Cardiac muscle cell (in vitro differentiated cells and primary cell): ENCODE measurements around the gene GRXCR2. TPM values are rescaled to one million over a fixed set of nuclear protein-coding genes. Genes with fewer than 3 reads are reported as not detected.

Experiments used
- DNase-seq, 2 donors: peaks; one replicate each; pipeline versions ENCODE4 v3.0.0 to v3.0.0-alpha.2; 2010 to 2017; ENCODE audit warnings: low read depth in 1 of 2, low spot score in 1 of 2
- H3K27ac ChIP-seq: fragments of 200-600 bp; sonication (generic); 2 replicates; pipeline ENCODE4 v1.5.1; 2016
- H3K27me3 ChIP-seq: fragments of 200-600 bp; sonication (generic); 2 replicates; pipeline ENCODE4 v1.6.0; 2016; ENCODE audit warnings: control low read depth
- H3K36me3 ChIP-seq: fragments of 200-600 bp; sonication (generic); 2 replicates; pipeline ENCODE4 v1.5.1; 2016; ENCODE audit warnings: control low read depth
- H3K4me1 ChIP-seq: fragments of 200-600 bp; sonication (generic); 2 replicates; pipeline ENCODE4 v1.8.1; 2017; ENCODE audit warnings: low read depth, mild to moderate bottlenecking, mixed run types
- H3K4me3 ChIP-seq: fragments of 200-600 bp; sonication (generic); 2 replicates; pipeline ENCODE4 v1.5.1; 2016; ENCODE audit warnings: mild to moderate bottlenecking
- H3K9me3 ChIP-seq: fragments of 200-600 bp; sonication (generic); 2 replicates; pipeline ENCODE4 v1.5.1; 2017; ENCODE audit warnings: low read depth, mild to moderate bottlenecking, control low read depth
- CTCF ChIP-seq: IDR thresholded peaks from 2 replicates; pipeline ENCODE4 v1.5.1; 2012; ENCODE audit warnings: low read depth, mild to moderate bottlenecking, low read length
- polyA plus RNA-seq: library from polyadenylated mRNA; unstranded; fragments of >200 nt; fragmentation: Nextera tagmentation; extraction: Ambion mirVana; gene quantifications from 2 replicates; pipeline ENCODE4 v1.2.1, GENCODE V29; 2016
- total RNA-seq: library from RNA; depleted of rRNA; stranded (reverse); fragments of >200 nt; gene quantifications from 2 replicates; pipeline ENCODE4 v1.2.3, GENCODE V29; 2016

GRXCR2 gene
- total and polyA plus RNA-seq, 2 experiments from 2014 or later = not detected

- Histone ChIP-seq H3K36me3 (no peaks in the 10 kb centered on the region), H3K9me3 (no peaks in the 10 kb centered on the region), H3K4me1 (peaks cover 11% of the 10 kb centered on the region), H3K27ac (no peak overlapping the region), H3K27me3 (no peaks in the 10 kb centered on the region), H3K4me3 (no peak overlapping the region)
- DNase-seq = no peak
- no peak for TF ChIP-seq CTCF
Observed at GRCh38 chr5:145918397-145918796, 45.6 kb upstream of the GRXCR2 start.

GRCh38 chr5:145917288-145917687 is 44.5 kb upstream of the GRXCR2 start:
- H3K4me3 ChIP-seq = no peak overlapping the region
- no peaks in the 10 kb centered on the region for H3K27me3 ChIP-seq
- no peak for TF ChIP-seq CTCF
- no peak overlapping the region for H3K27ac ChIP-seq
- DNase-seq = no peak
- H3K4me1 ChIP-seq = peaks cover 11% of the 10 kb centered on the region
- H3K36me3 ChIP-seq = no peaks in the 10 kb centered on the region
- H3K9me3 ChIP-seq = no peaks in the 10 kb centered on the region

GRCh38 chr5:145915970-145916638 is 43.3 kb upstream of the GRXCR2 start:
- H3K9me3 ChIP-seq = no peaks in the 10 kb centered on the region
- no peak overlapping the region for H3K27ac ChIP-seq
- DNase-seq = no peak
- TF ChIP-seq CTCF = no peak
- no peaks in the 10 kb centered on the region for H3K27me3 ChIP-seq
- H3K4me3 ChIP-seq = no peak overlapping the region
- peaks cover 11% of the 10 kb centered on the region for H3K4me1 ChIP-seq
- no peaks in the 10 kb centered on the region for H3K36me3 ChIP-seq

GRCh38 chr5:145913701-145914100 is 40.9 kb upstream of the GRXCR2 start:
- Histone ChIP-seq H3K27ac (no peak overlapping the region), H3K27me3 (no peaks in the 10 kb centered on the region), H3K4me1 (peaks cover 11% of the 10 kb centered on the region), H3K9me3 (no peaks in the 10 kb centered on the region), H3K4me3 (no peak overlapping the region), H3K36me3 (no peaks in the 10 kb centered on the region)
- no peak for DNase-seq
- TF ChIP-seq CTCF = no peak

- H3K4me1 ChIP-seq = peaks cover 11% of the 10 kb centered on the region
- H3K36me3 ChIP-seq = no peaks in the 10 kb centered on the region
- H3K9me3 ChIP-seq = no peaks in the 10 kb centered on the region
- H3K27ac ChIP-seq = no peak overlapping the region
- no peak for TF ChIP-seq CTCF
- DNase-seq = no peak
- no peaks in the 10 kb centered on the region for H3K27me3 ChIP-seq
- H3K4me3 ChIP-seq = no peak overlapping the region
Observed at GRCh38 chr5:145912594-145912993, 39.8 kb upstream of the GRXCR2 start.
